Thymus (tissue), 11 donors: ENCODE data around the gene KIF1A. TPM values are rescaled to one million over a fixed set of nuclear protein-coding genes. Genes with fewer than 3 reads are reported as not detected.
A peak's percentile ranks its signal among the peaks of the same experiment; 100 is the strongest.

Source experiments
- DNase-seq, 9 donors: peaks; one replicate each; pipeline ENCODE4 v3.0.0-alpha.2; 2013; ENCODE audit warnings: low spot score in 9 of 9, low read depth in 6 of 9, missing footprints in 1 of 9
- H3K27ac ChIP-seq, 2 donors: one replicate each; pipeline ENCODE4 v1.5.1; 2013; ENCODE audit warnings: control low read depth in 1 of 2, low read depth in 1 of 2, low read length in 1 of 2, mild to moderate bottlenecking in 1 of 2, moderate library complexity in 1 of 2
- H3K27me3 ChIP-seq, 2 donors: one replicate each; pipeline ENCODE4 v1.5.1; 2013; ENCODE audit warnings: low read length in 1 of 2; ENCODE audit not compliant: control insufficient read depth in 2 of 2, insufficient read depth in 1 of 2
- H3K36me3 ChIP-seq, 2 donors: one replicate each; pipeline ENCODE4 v1.5.1; 2013; ENCODE audit warnings: low read length in 1 of 2, mild to moderate bottlenecking in 1 of 2, moderate library complexity in 1 of 2; ENCODE audit not compliant: control insufficient read depth in 2 of 2, insufficient read depth in 2 of 2
- H3K4me1 ChIP-seq, 2 donors: one replicate each; pipeline ENCODE4 v1.5.1; 2013; ENCODE audit warnings: low read length in 2 of 2; ENCODE audit not compliant: control insufficient read depth in 2 of 2, insufficient read depth in 2 of 2
- H3K4me3 ChIP-seq, 2 donors: one replicate each; pipeline ENCODE4 v1.5.1; 2013; ENCODE audit warnings: low read length in 2 of 2, control low read depth in 1 of 2, mild to moderate bottlenecking in 1 of 2
- H3K9me3 ChIP-seq, 2 donors: one replicate each; pipeline ENCODE4 v1.5.1; 2013; ENCODE audit warnings: low read length in 1 of 2, mild to moderate bottlenecking in 1 of 2; ENCODE audit not compliant: control insufficient read depth in 2 of 2, insufficient read depth in 1 of 2
- WGBS: extraction: QIAGEN DNeasy Blood & Tissue Kit; methylation state at CpG from one replicate; pipeline ENCODE4 v1.1.7; 2013; 5-methylcytosine and 5-hydroxymethylcytosine counted together
- polyA plus RNA-seq: library from polyadenylated mRNA; stranded (reverse); fragments of 200-250 nt; gene quantifications from one replicate; pipeline ENCODE4 v1.2.3, GENCODE V29; 2013
- total RNA-seq: library from RNA; stranded (reverse); fragments of 120-200 nt; gene quantifications from one replicate; pipeline ENCODE4 v1.2.4, GENCODE V29; 2013
- donor health status: healthy.

The KIF1A gene
- total and polyA plus RNA-seq, 2 donors = 0.42 to 0.78 TPM

- WGBS = 89% methylated on average over 19 of the region's 19 CpGs
- H3K36me3 ChIP-seq = no peaks in the 10 kb centered on the region
- no peak overlapping the region for H3K27ac ChIP-seq
- no peak for DNase-seq
- H3K9me3 ChIP-seq = peaks cover 0 to 3% of the 10 kb centered on the region in 2 donors
- H3K4me3 ChIP-seq = no peak overlapping the region
- H3K4me1 ChIP-seq = no peaks in the 10 kb centered on the region
- peaks cover 0 to 6% of the 10 kb centered on the region in 2 donors for H3K27me3 ChIP-seq
These were observed 23.2 kb downstream of the KIF1A start for GRCh38 chr2:240796543-240797499.

DNA sequence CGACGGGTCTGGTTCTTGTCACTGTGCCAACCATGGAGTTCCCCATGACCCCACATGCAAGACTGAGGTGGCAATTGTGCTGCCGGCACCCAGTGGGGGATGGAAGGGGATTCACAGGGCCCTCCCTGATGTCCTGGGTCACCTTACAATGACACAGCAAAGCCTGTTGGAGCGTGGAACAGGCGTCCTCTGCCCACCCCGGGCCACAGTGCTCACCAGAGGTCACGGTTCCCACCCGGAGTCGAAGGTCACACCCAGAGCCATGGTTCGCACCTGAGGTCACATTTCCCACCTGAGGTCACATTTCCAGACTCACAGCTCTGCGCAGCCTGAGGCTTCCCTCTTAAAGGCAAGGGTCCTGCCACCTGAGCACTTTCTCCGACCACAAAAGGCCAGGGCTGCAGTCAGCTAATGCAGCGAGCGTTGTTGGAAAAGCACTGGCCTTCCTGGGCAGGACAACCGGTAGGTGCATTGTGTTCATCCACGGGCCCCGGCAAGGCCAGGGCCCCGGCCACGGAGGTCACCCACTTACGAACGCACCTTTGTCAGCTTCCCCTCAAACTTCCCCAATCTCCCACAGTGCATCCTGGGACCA lies 24.0 kb downstream of the KIF1A start:
- H3K27me3 ChIP-seq = peaks cover 0 to 6% of the 10 kb centered on the region in 2 donors
- DNase-seq = no peak

GRCh38 chr2:240795454-240795853 lies 24.6 kb downstream of the KIF1A start:
- Histone ChIP-seq H3K36me3 (no peaks in the 10 kb centered on the region), H3K4me3 (no peak overlapping the region), H3K27ac (no peak overlapping the region), H3K4me1 (no peaks in the 10 kb centered on the region), H3K9me3 (peaks cover 0 to 3% of the 10 kb centered on the region in 2 donors), H3K27me3 (peaks cover 0 to 5% of the 10 kb centered on the region in 2 donors)
- 89% methylated on average over 11 of the region's 11 CpGs for WGBS
- DNase-seq = no peak

More for the DNA sequence above, 24.0 kb downstream of the KIF1A start:
- Histone ChIP-seq H3K4me1 (no peaks in the 10 kb centered on the region), H3K4me3 (no peak overlapping the region), H3K36me3 (no peaks in the 10 kb centered on the region), H3K27ac (no peak overlapping the region), H3K9me3 (peaks cover 0 to 3% of the 10 kb centered on the region in 2 donors)
- 93% methylated on average over 21 of the region's 21 CpGs for WGBS

- Histone ChIP-seq H3K27me3 (peaks cover 0 to 2% of the 10 kb centered on the region in 2 donors), H3K36me3 (no peaks in the 10 kb centered on the region), H3K9me3 (no peaks in the 10 kb centered on the region), H3K4me1 (no peaks in the 10 kb centered on the region), H3K4me3 (no peak overlapping the region), H3K27ac (no peak overlapping the region)
- DNase-seq = no peak
- WGBS = 86% methylated on average over 17 of the region's 17 CpGs
These were observed 25.8 kb downstream of the KIF1A start for GRCh38 chr2:240794178-240794721.

DNA sequence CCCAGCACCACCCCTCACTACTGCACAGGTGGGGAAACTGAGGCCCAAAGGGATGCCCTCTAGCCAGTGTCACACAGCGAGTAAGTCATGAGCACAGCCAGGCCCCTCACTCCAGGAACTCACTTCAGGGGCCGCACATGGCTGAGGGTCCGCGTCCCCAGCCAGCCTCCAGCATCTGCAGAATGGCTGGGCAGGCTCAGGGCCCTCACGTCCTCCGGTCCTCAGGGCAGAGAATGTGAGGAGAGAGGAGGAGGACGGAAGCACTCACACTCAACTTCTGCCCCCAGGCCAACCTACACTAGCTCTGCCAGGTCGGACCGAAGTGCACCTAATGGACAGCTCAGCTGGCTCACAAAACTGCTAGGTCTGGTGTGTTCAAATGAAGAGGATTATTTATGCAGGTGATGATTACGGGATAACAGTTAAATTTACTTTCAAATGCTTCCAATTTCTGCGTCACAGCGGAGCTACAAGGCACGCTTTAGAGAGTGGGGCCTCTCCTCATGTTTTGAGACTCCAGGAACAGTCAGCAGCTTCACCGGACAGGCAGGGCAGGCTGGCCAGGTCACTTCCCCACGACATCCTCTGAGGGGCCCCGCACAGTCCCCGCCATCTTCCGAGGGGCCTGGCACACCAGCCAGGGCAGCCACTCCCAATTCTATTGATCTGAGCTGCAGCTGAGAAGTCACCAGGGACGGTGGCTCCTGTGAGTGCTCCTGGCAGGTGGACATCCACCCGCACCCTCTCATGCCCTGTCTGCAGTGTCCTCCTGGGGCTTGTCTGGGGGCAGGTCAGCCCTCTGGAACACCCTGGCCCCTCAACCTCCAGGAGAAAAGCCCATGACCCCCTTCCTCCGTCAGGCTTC lies 26.5 kb downstream of the KIF1A start:
- H3K9me3 ChIP-seq = no peaks in the 10 kb centered on the region
- H3K27ac ChIP-seq = no peak overlapping the region
- peaks cover 0 to 2% of the 10 kb centered on the region in 2 donors for H3K27me3 ChIP-seq
- WGBS = 92% methylated on average over 21 of the region's 21 CpGs
- H3K4me1 ChIP-seq = no peaks in the 10 kb centered on the region
- no peak for DNase-seq
- no peak overlapping the region for H3K4me3 ChIP-seq
- H3K36me3 ChIP-seq = no peaks in the 10 kb centered on the region

GRCh38 chr2:240792629-240793312 lies 27.2 kb downstream of the KIF1A start:
- 94% methylated on average over 19 of the region's 19 CpGs for WGBS
- H3K4me1 ChIP-seq = no peaks in the 10 kb centered on the region
- H3K9me3 ChIP-seq = no peaks in the 10 kb centered on the region
- H3K36me3 ChIP-seq = no peaks in the 10 kb centered on the region
- H3K4me3 ChIP-seq = no peak overlapping the region
- H3K27ac ChIP-seq = no peak overlapping the region
- H3K27me3 ChIP-seq = no peaks in the 10 kb centered on the region
- DNase-seq = no peak

DNA sequence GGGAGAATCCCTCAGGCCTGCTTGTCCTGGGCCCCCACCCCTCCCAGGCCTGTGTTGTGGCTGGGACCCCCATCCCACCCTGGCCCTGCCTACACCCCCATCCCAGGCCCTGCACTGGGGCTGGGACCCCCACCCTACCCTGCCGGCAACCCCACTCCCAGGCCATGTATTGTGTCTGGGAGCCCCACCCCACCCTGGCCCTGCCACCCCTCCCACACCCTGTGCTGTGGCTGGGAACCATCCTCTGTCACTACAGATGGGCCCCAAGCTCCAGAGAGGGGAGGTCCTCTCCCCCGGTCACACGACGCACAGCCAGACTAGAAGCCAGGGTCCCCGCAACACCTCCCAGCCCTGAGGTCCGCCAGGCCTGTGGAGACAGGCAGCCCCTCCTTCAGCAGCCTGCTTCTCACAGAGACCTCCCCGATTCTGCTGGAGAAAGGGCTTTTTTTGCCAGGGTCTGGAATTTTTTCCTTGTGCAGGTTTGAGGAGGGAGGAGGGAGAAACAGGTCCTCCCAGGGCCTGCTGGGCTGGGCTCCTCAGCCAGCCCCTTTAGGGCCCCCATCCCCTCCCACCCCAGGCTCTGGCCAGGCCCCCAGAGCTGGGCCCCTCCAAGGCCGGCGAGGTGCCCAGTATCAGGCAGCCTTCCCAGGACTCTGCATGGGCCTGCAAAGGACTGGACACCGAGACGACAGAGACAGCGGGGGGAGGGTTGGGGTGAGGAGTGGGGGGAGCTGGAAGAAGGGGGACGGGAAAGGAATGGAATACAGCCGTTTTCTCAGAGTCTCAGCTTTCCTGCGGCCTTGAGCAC lies 28.0 kb downstream of the KIF1A start:
- Histone ChIP-seq H3K4me1 (no peaks in the 10 kb centered on the region), H3K27me3 (no peaks in the 10 kb centered on the region), H3K9me3 (no peaks in the 10 kb centered on the region), H3K27ac (no peak overlapping the region), H3K36me3 (no peaks in the 10 kb centered on the region), H3K4me3 (no peak overlapping the region)
- peak in 1 of 9 donors; percentile 8 for DNase-seq
- 87% methylated on average over 15 of the region's 15 CpGs for WGBS
